Stimulated activated CD4-positive, alpha-beta T cell treated with anti-CD3 and anti-CD28 coated beads, Interleukin-4, amount 100 ng/mL, for 4 hours (primary cell): ENCODE data around the gene ALG13.
"Not testable (repeated sequence)": the region's sequence is repeated elsewhere in the genome, so short reads cannot be mapped to it uniquely, and the experiment has no call there.

Experiments
- DNase-seq, 2 experiments: peaks; one replicate each; pipeline ENCODE4 v3.0.0-alpha.2; 2020

The ALG13 gene

GRCh38 chrX:111761578-111762135 lies 80.7 kb downstream of the ALG13 start:
- no peak for DNase-seq

- DNase-seq, result no peak
Measured at GRCh38 chrX:111778591-111778990, 97.6 kb downstream of the ALG13 start.

GRCh38 chrX:111779582-111779981 lies 98.6 kb downstream of the ALG13 start:
- DNase-seq, result no peak

GRCh38 chrX:111784667-111785066 lies 103.7 kb downstream of the ALG13 start:
- no peak for DNase-seq

GRCh38 chrX:111790054-111790453 lies 109.1 kb downstream of the ALG13 start:
- not testable (repeated sequence) for DNase-seq
